HepG2 (cell line): ENCODE data around the gene ANP32B. TPM values are rescaled to one million over a fixed set of nuclear protein-coding genes. Genes with fewer than 3 reads are reported as not detected.

ENCODE experiments used
- ATAC-seq: fragments of 200-7000 bp; cut with Tn5 transposase; 3 replicates; pipeline ENCODE4 v1.9.1; 2020; ENCODE audit warnings: mild to moderate bottlenecking, moderate library complexity
- BruUV-seq: library from RNA; stranded (reverse); fragments of 400-500 nt; replicated peaks from 2 replicates; lab custom pipeline; 2021; lab: Mats Ljungman, UMichigan
- CTCF ChIA-PET: fragments of 300-600 bp; formaldehyde crosslinking; extraction: SDS; loops from one replicate; lab custom pipeline; 2021; ENCODE audit warnings: low total read pairs, inconsistent platforms, low intra/inter-chr PET ratio; lab: Yijun Ruan, JAX
- POLR2A ChIA-PET: fragments of 350-600 bp; sonication (Branson Sonifier 250); formaldehyde crosslinking; loops from one replicate; lab custom pipeline; 2020; ENCODE audit warnings: antibody characterized with exemption, inconsistent platforms; lab: Yijun Ruan, JAX
- DNase-seq: peaks from one replicate; pipeline ENCODE4 v3.0.0-alpha.2; 2015; ENCODE audit warnings: low spot score
- FAIRE-seq: peaks from 3 replicates; lab custom pipeline; 2011; peaks lifted over from hg19 to GRCh38; lab: Jason Lieb, UNC
- H2AFZ ChIP-seq: one replicate; pipeline ENCODE4 v1.6.1; 2011; ENCODE audit warnings: low read length, inconsistent platforms
- H3K27ac ChIP-seq: fragments of 300-600 bp; 3 replicates; pipeline ENCODE4 v1.8.0; 2011; ENCODE audit warnings: mixed run types, mild to moderate bottlenecking, mixed read lengths, low read length, inconsistent platforms; ENCODE audit not compliant: insufficient read depth; ENCODE audit errors: extremely low read length
- H3K27me3 ChIP-seq, 2 experiments: fragments of 200-600 bp in 1 of 2; 2 replicates in 1 of 2; 3 replicates in 1 of 2; pipeline versions ENCODE4 v1.6.0 to v1.8.0; 2011; ENCODE audit warnings: low read length in 2 of 2, mild to moderate bottlenecking in 2 of 2, moderate library complexity in 2 of 2, inconsistent platforms in 1 of 2; ENCODE audit not compliant: insufficient read depth in 2 of 2, control insufficient read depth in 1 of 2
- H3K36me3 ChIP-seq, 2 experiments: fragments of 200-600 bp in 1 of 2; replicated peaks in 1 of 2; 2 replicates in 1 of 2; 3 replicates in 1 of 2; pipeline versions ENCODE4 v1.5.1 to v1.8.0; 2011; ENCODE audit warnings: low read length in 2 of 2, inconsistent platforms in 1 of 2; ENCODE audit not compliant: insufficient read depth in 2 of 2, control insufficient read depth in 1 of 2
- H3K4me1 ChIP-seq: 2 replicates; pipeline ENCODE4 v1.5.1; 2012; ENCODE audit warnings: low read length, inconsistent platforms; ENCODE audit not compliant: insufficient read depth
- H3K4me2 ChIP-seq: 2 replicates; pipeline ENCODE4 v1.6.0; 2011; ENCODE audit warnings: low read depth, low read length, inconsistent platforms
- H3K4me3 ChIP-seq, 3 experiments: fragments of 200-600 bp in 1 of 3; sonication (generic), shearing (Covaris generic) in 1 of 3; replicated peaks in 1 of 3; 2 replicates each; pipeline ENCODE4 v1.5.1; 2011 to 2016; ENCODE audit warnings: low read length in 3 of 3, inconsistent platforms in 2 of 3, low read depth in 2 of 3, mild to moderate bottlenecking in 2 of 3, control low read depth in 1 of 3, mixed read lengths in 1 of 3; ENCODE audit not compliant: insufficient read depth in 1 of 3
- H3K79me2 ChIP-seq: one replicate; pipeline ENCODE4 v1.6.1; 2011; ENCODE audit warnings: low read length, inconsistent platforms; ENCODE audit not compliant: insufficient read depth
- H3K9ac ChIP-seq: 2 replicates; pipeline ENCODE4 v1.6.0; 2011; ENCODE audit warnings: mild to moderate bottlenecking, low read depth, low read length, inconsistent platforms; ENCODE audit not compliant: insufficient read depth
- H3K9me3 ChIP-seq: 2 replicates; pipeline ENCODE4 v1.5.1; 2012; ENCODE audit warnings: mild to moderate bottlenecking, low read length
- H4K20me1 ChIP-seq: 2 replicates; pipeline ENCODE4 v1.6.0; 2011; ENCODE audit warnings: inconsistent platforms, mild to moderate bottlenecking, low read length, moderate library complexity; ENCODE audit not compliant: insufficient read depth
- ATF3 ChIP-seq: sonication (generic); formaldehyde crosslinking; IDR thresholded peaks from 2 replicates; pipeline ENCODE4 v1.4.0; 2020; ENCODE audit warnings: missing genetic modification reagents
- MED1 ChIP-seq: sonication (generic); formaldehyde crosslinking; IDR thresholded peaks from 2 replicates; pipeline ENCODE4 v1.4.0; 2020; ENCODE audit warnings: missing genetic modification reagents
- STAT6 ChIP-seq: sonication (generic); formaldehyde crosslinking; IDR thresholded peaks from 2 replicates; pipeline ENCODE4 v1.4.0; 2020; ENCODE audit warnings: missing genetic modification reagents, mild to moderate bottlenecking, borderline replicate concordance
- ZNF276 ChIP-seq: sonication (generic); formaldehyde crosslinking; IDR thresholded peaks from 2 replicates; pipeline ENCODE4 v1.4.0; 2020; ENCODE audit warnings: mild to moderate bottlenecking, low read depth, missing genetic modification reagents
- WGBS: methylation state at CpG from one replicate; pipeline ENCODE4 v1.1.6; 2017; ENCODE audit warnings: low lambda C conversion rate; 5-methylcytosine and 5-hydroxymethylcytosine counted together
- in situ Hi-C: cut with HindIII; loops from 2 replicates; pipeline ENCODE4 v1.10.0; 2017; ENCODE audit warnings: low pct_unique_long_range_greater_than_20kb; ENCODE audit not compliant: extremely low pct_ligation_motif_present
- intact Hi-C: fragments of 100-400 bp; cut with micrococcal nuclease; formaldehyde crosslinking; loops from one replicate; pipeline ENCODE4 v1.10.0; 2022; ENCODE audit not compliant: unreplicated experiment
- polyA plus RNA-seq, 8 experiments: library from polyadenylated mRNA; depleted of rRNA in 3 of 8; stranded (reverse) in 7 of 8; unstranded in 1 of 8; fragments of >200 nt; fragmentation: Illumina TruSeq in 4 of 8; extraction: Trizol in 4 of 8; gene quantifications; 2 replicates each; pipeline versions ENCODE4 v1.2.1 to v1.2.3, GENCODE V29; 2011 to 2016; ENCODE audit warnings: low read depth in 4 of 8, missing spikeins in 1 of 8, mixed read lengths in 1 of 8; ENCODE audit not compliant: insufficient read depth in 1 of 8
- total RNA-seq, 5 experiments: library from RNA; depleted of rRNA; stranded (reverse); fragments of >200 nt; fragmentation: Illumina TruSeq; extraction: Trizol; gene quantifications; 2 replicates each; pipeline ENCODE4 v1.2.3, GENCODE V29; 2016; ENCODE audit warnings: low read depth in 1 of 5

The ANP32B gene
- total and polyA plus RNA-seq, 2 of the 13 experiments (the other 11 are each of a cell fraction or from before 2014, with no cell fraction given): 22.1 to 37.5 TPM

- Histone ChIP-seq H3K27ac (no peak overlapping the region), H4K20me1 (no peaks in the 10 kb centered on the region), H3K9ac (no peak overlapping the region), H3K79me2 (no peaks in the 10 kb centered on the region), H3K27me3 (peaks cover 0 to 15% of the 10 kb centered on the region in 2 experiments; a peak in 2 of 5 replicates), H3K4me1 (no peaks in the 10 kb centered on the region), H3K9me3 (no peaks in the 10 kb centered on the region), H3K4me3 (no peak overlapping the region), H3K36me3 (no peaks in the 10 kb centered on the region), H3K4me2 (no peak overlapping the region), H2AFZ (no peak overlapping the region)
- no TSS peak for BruUV-seq
- in situ Hi-C loops: no loop called here
- no peak for ATAC-seq
- no peak for DNase-seq
- TF ChIP-seq ATF3 (CRISPR knock-in tag) (no peak), MED1 (no peak), STAT6 (no peak), ZNF276 (no peak)
- intact Hi-C loops: no loop called here
- POLR2A ChIA-PET: no interaction called here
- FAIRE-seq: no peak
- CTCF ChIA-PET: no interaction called here
- 0% methylated on average over 1 of the region's 1 CpG for WGBS
Observed at GRCh38 chr9:97966493-97966892, 16.6 kb upstream of the ANP32B start.
